Stimulated activated CD8-positive, alpha-beta memory T cell treated with anti-CD3 and anti-CD28 coated beads, Interleukin-12 subunit alpha, Interleukin-12 subunit beta, amount 100 ng/mL, for 24 hours (primary cell): Measurements from ENCODE around the gene IMMP2L.
"Not testable (repeated sequence)": the region's sequence is repeated elsewhere in the genome, so short reads cannot be mapped to it uniquely, and the experiment has no call there.

ENCODE experiments used
- DNase-seq: peaks from one replicate; pipeline ENCODE4 v3.0.0-alpha.2; 2020; ENCODE audit errors: extremely low read depth

The IMMP2L gene

GRCh38 chr7:111509288-111509687, 53.0 kb downstream of the IMMP2L start:
- no peak for DNase-seq

GRCh38 chr7:111508387-111508786, 53.9 kb downstream of the IMMP2L start:
- no peak for DNase-seq

- not testable (repeated sequence) for DNase-seq
Measured at GRCh38 chr7:111505422-111505821, 56.9 kb downstream of the IMMP2L start.

GRCh38 chr7:111501799-111502198, 60.5 kb downstream of the IMMP2L start:
- not testable (repeated sequence) for DNase-seq

GRCh38 chr7:111499027-111499426, 63.3 kb downstream of the IMMP2L start:
- no peak for DNase-seq

- DNase-seq: no peak
Measured at GRCh38 chr7:111498391-111499007, 63.8 kb downstream of the IMMP2L start.

GRCh38 chr7:111495173-111495810, 67.0 kb downstream of the IMMP2L start:
- no peak for DNase-seq

GRCh38 chr7:111492234-111492633, 70.1 kb downstream of the IMMP2L start:
- no peak for DNase-seq

GRCh38 chr7:111486472-111487142, 75.7 kb downstream of the IMMP2L start:
- no peak for DNase-seq

GRCh38 chr7:111485701-111486380, 76.5 kb downstream of the IMMP2L start:
- no peak for DNase-seq

GRCh38 chr7:111483078-111483477, 79.2 kb downstream of the IMMP2L start:
- no peak for DNase-seq

GRCh38 chr7:111477462-111478225, 84.6 kb downstream of the IMMP2L start:
- DNase-seq: no peak

GRCh38 chr7:111476586-111477293, 85.6 kb downstream of the IMMP2L start:
- no peak for DNase-seq

GRCh38 chr7:111475959-111476358, 86.3 kb downstream of the IMMP2L start:
- DNase-seq: no peak

- DNase-seq: no peak
Measured at GRCh38 chr7:111475419-111475748, 86.9 kb downstream of the IMMP2L start.

- no peak for DNase-seq
Measured at GRCh38 chr7:111474723-111475418, 87.4 kb downstream of the IMMP2L start.

- DNase-seq: no peak
Measured at GRCh38 chr7:111473449-111474198, 88.7 kb downstream of the IMMP2L start.

- no peak for DNase-seq
Measured at GRCh38 chr7:111470998-111471397, 91.3 kb downstream of the IMMP2L start.

- not testable (repeated sequence) for DNase-seq
Measured at GRCh38 chr7:111469894-111470293, 92.4 kb downstream of the IMMP2L start.

- DNase-seq: not testable (repeated sequence)
Measured at GRCh38 chr7:111465774-111466173, 96.5 kb downstream of the IMMP2L start.
